ENCODE measurements around the gene SCIN.
A peak's percentile ranks its signal among the peaks of the same experiment; 100 is the strongest.
"Not testable (repeated sequence)": the region's sequence is repeated elsewhere in the genome, so short reads cannot be mapped to it uniquely, and the experiment has no call there.

Gene SCIN

GRCh38 chr7:12670743-12671520, 100.4 kb downstream of the SCIN start:
- DNase-seq (ENCODE audit: low read depth in 2 of 2): no peak
- no peak overlapping the region for H3K4me3 ChIP-seq (replicated peaks in 1 of 2; ENCODE audit: low read depth in 2 of 2, low read length in 2 of 2)
- TF ChIP-seq CTCF (IDR thresholded peaks at IDR 0.05; ENCODE audit: low read depth, low read length): no peak

- not testable (repeated sequence) for DNase-seq (ENCODE audit: low read depth in 2 of 2); H3K4me3 ChIP-seq (replicated peaks in 1 of 2; ENCODE audit: low read depth in 2 of 2, low read length in 2 of 2)
Observed at GRCh38 chr7:12673436-12673835, 102.9 kb downstream of the SCIN start.

DNA sequence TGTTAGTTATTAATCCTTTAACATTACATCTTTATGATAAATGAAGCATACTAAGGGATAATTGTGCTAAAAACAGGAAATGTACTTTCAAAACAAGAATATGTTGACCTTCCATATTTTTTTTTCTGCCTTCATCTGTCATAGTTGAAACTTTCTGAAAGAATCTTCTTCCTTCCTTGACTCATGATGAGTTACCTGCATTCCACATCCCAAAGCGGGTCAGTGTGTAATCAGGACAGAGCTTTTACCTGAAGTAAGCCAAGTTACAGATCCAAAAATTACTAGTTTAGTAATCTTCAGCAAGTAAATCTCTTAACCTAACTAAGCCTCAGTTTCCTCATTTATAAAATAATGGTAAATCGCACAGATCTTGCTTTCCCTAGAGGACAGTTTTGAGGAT, 103.5 kb downstream of the SCIN start:
- no peak for DNase-seq (ENCODE audit: low read depth in 2 of 2)
- no peak overlapping the region for H3K4me3 ChIP-seq (replicated peaks in 1 of 2; ENCODE audit: low read depth in 2 of 2, low read length in 2 of 2)
- TF ChIP-seq CTCF (IDR thresholded peaks at IDR 0.05; ENCODE audit: low read depth, low read length): no peak

DNA sequence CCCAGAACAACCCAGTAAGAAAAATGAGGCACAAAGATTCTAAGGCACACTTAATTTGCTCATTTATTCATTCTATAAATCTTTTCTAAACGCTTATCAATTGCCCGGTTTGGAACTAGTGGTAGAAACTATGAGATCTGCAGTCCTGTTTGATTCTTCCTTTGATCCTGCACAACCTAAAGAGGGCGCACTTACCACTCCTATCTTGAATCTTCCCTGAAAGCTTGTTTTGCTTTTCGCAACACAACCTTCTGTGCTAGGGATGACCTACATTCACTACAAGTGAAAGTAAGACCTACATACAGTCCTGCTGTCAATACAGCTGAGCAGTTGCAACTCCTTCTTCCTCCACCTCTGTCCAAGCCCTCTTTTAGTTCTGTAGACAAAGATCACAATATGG, 104.3 kb downstream of the SCIN start:
- peak; percentile 68 to 71 for DNase-seq (ENCODE audit: low read depth in 2 of 2)
- peak; percentile 41 for TF ChIP-seq CTCF (IDR thresholded peaks at IDR 0.05; ENCODE audit: low read depth, low read length)
- no peak overlapping the region for H3K4me3 ChIP-seq (replicated peaks in 1 of 2; ENCODE audit: low read depth in 2 of 2, low read length in 2 of 2)

DNA sequence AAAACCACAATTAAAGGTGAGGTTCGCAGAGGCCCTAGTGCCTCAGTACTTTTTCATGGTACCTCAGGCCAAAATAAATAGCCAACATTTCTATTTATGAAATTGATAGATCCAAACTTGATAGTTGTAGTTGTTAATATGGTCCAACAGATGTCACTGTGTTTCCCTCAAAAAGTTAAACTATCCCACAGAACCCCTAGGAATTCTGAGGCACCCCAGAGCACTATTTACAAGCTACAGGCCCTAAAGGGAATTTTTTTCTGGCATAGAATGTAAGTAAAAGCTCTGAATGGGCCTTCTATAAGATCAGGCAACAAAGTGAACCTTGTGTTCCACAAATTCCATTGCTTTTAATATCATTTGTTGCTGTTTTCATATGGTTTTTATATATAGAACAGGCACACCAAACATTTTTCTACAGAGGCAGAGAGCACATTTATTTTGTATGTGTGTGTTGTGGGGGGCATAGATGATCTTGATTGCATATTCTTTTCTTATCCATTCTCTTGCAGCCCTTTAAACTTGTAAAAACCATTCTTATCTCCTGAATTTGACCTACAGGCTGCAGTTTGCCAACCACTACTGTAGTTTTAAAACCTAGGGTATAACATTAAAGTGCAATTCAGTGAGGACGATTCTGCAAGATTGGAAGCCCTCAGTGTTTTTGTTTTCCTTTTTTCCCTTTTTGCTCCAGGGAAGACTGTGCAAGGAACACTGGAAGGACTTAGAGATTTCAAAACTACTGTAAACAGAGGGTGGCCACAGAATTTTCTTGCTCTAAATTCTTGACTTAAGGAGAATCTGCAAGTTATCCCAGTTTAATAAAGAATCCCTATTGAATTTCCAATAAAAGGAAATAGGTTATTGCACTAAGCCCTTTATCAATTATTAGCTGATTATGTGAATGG, 113.4 kb downstream of the SCIN start:
- DNase-seq (ENCODE audit: low read depth in 2 of 2): peak; percentile 47
- peak; percentile 33 for TF ChIP-seq CTCF (IDR thresholded peaks at IDR 0.05; ENCODE audit: low read depth, low read length)
- H3K4me3 ChIP-seq (replicated peaks in 1 of 2; ENCODE audit: low read depth in 2 of 2, low read length in 2 of 2): no peak overlapping the region

GRCh38 chr7:12684733-12685132, 114.2 kb downstream of the SCIN start:
- H3K4me3 ChIP-seq (replicated peaks in 1 of 2; ENCODE audit: low read depth in 2 of 2, low read length in 2 of 2): no peak overlapping the region
- no peak for TF ChIP-seq CTCF (IDR thresholded peaks at IDR 0.05; ENCODE audit: low read depth, low read length)
- no peak for DNase-seq (ENCODE audit: low read depth in 2 of 2)

- H3K4me3 ChIP-seq (replicated peaks in 1 of 2; ENCODE audit: low read depth in 2 of 2, low read length in 2 of 2): no peak overlapping the region
- DNase-seq (ENCODE audit: low read depth in 2 of 2): peak; percentile 67 to 78
- peak; percentile 68 for TF ChIP-seq CTCF (IDR thresholded peaks at IDR 0.05; ENCODE audit: low read depth, low read length)
Observed at GRCh38 chr7:12685550-12685949, 115.0 kb downstream of the SCIN start.
